HG02642 (cell line): ENCODE results near the gene VCY1B.
"Not testable (repeated sequence)": the region's sequence is repeated elsewhere in the genome, so short reads cannot be mapped to it uniquely, and the experiment has no call there.

ENCODE experiments used
- ATAC-seq: cut with Tn5 transposase; IDR thresholded peaks from one replicate; pipeline ENCODE4 v1.9.1; 2021; ENCODE audit warnings: mild to moderate bottlenecking; ENCODE audit not compliant: unreplicated experiment, poor library complexity

Gene VCY1B

DNA sequence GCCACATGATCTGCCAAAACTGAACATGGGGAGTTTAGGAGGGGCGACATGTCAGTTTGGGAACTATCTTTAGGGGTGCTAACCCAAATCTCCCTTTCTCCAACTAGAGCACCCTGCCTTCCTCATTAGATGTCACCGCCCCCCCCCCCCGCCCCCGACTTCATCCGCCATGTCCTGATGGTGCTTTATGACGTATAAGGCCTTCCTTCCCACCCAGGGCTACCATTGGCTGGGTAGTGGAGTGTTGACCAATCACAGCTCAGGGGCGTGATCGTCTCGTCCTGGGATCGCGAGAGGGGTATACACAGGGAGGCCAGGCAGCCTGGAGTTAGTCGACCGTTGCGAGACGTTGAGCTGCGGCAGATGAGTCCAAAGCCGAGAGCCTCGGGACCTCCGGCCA, at the start of gene VCY1B:
TSS of gene VCY1B (plus strand) at position 301 of the 400 bp plus-strand sequence. CDS start at position 364, 63 bp downstream.
- not testable (repeated sequence) for ATAC-seq

DNA sequence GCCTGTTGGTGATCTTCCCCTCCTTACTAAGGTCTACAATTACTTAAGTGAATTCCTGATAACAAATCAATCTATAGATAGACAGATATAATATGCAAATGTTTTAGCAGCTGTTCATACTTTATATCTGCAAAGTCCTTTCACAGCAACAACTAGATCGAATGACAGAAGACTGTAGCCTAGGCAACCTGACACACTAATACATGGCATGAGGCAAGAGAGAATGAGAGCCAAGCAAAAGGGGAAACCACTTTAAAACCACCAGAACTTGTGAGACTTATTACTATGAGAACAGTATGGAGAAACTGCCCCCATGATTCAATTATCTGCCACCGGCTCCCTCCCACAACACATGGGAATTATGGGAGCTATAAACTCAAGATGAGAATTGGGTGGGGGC, 44.1 kb upstream of the VCY1B start:
- not testable (repeated sequence) for ATAC-seq

DNA sequence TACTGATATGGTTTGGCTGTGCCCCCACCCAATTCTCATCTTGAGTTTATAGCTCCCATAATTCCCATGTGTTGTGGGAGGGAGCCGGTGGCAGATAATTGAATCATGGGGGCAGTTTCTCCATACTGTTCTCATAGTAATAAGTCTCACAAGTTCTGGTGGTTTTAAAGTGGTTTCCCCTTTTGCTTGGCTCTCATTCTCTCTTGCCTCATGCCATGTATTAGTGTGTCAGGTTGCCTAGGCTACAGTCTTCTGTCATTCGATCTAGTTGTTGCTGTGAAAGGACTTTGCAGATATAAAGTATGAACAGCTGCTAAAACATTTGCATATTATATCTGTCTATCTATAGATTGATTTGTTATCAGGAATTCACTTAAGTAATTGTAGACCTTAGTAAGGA, 25.6 kb upstream of the VCY1B start:
- not testable (repeated sequence) for ATAC-seq

DNA sequence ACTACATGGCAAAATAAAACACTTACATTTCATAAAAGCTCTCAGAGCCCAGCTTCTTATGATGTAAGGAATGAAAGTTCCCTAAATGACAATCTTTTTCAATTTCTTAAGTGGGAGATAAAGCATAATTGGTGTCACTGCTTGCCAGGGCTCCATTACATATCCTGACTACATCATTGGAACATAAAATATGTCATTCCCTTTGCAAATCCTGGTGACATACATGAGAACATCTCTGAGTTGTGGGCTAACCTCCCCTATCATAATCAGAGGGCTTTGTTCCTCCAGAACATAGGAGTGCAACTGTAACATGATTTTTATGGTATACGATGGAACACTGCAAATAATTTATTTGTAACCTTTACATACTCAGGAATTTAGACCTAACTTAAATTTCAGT, 29.9 kb downstream of the VCY1B start:
- ATAC-seq = no peak
